Measurements from ENCODE around the gene ANKRD23. TPM values are rescaled to one million over a fixed set of nuclear protein-coding genes. Genes with fewer than 3 reads are reported as not detected.

The ANKRD23 gene
- polyA plus RNA-seq, 1 donor from 2014 or later, result 12.1 TPM

GRCh38 chr2:96788442-96789244 lies 55.2 kb downstream of the ANKRD23 start:
- Histone ChIP-seq H3K9me3 (ENCODE audit: low read length) (no peaks in the 10 kb centered on the region), H3K4me3 (ENCODE audit: low read length) (no peak overlapping the region), H3K27me3 (ENCODE audit: insufficient read depth, low read depth, low read length) (no peaks in the 10 kb centered on the region), H2AFZ (ENCODE audit: low read depth, low read length) (no peak overlapping the region), H3K79me2 (replicated peaks; ENCODE audit: insufficient read depth, low read length) (no peaks in the 10 kb centered on the region), H3K9ac (ENCODE audit: low read length) (no peak overlapping the region), H3K4me2 (ENCODE audit: low read length) (no peak overlapping the region), H3K36me3 (ENCODE audit: insufficient read depth, low read length) (no peaks in the 10 kb centered on the region), H3K9me2 (ENCODE audit: insufficient read depth, low read length) (no peaks in the 10 kb centered on the region), H4K20me1 (ENCODE audit: insufficient read depth) (no peaks in the 10 kb centered on the region), H3K27ac (ENCODE audit: low read length) (no peak overlapping the region), H3F3A (ENCODE audit: insufficient read depth, low read length, poor library complexity, severe bottlenecking) (no peaks in the 10 kb centered on the region)
- TF ChIP-seq CTCF (IDR thresholded peaks at IDR 0.05; ENCODE audit: poor library complexity, severe bottlenecking) (no peak), EP300 (conservative IDR thresholded peaks at IDR 0.05; ENCODE audit: poor library complexity, severe bottlenecking) (no peak), SMC3 (conservative IDR thresholded peaks at IDR 0.05; ENCODE audit: poor library complexity) (no peak), TAF1 (IDR thresholded peaks at IDR 0.05; ENCODE audit: low read depth) (no peak), RAD21 (conservative IDR thresholded peaks at IDR 0.05) (no peak), MXI1 (conservative IDR thresholded peaks at IDR 0.05; ENCODE audit: poor library complexity, severe bottlenecking) (no peak), POLR2AphosphoS5 (IDR thresholded peaks at IDR 0.05) (no peak), EZH2 (IDR thresholded peaks at IDR 0.05; ENCODE audit: borderline replicate concordance, insufficient read depth, low read length, poor library complexity, severe bottlenecking) (no peak), REST (IDR thresholded peaks at IDR 0.05; ENCODE audit: borderline replicate concordance) (no peak)

Small RNA genes within 50 kb of the gene (small RNA-seq; reads per million reads assigned to genes)
- 0 to 0.23 (median 0.08) reads per million in 3 experiments for gene MIR3127

Other genes starting within 250 kb of the ANKRD23 start
- gene KANSL3, start 205.7 kb downstream of the ANKRD23 start, polyA plus RNA-seq, result 37.7 and 42.5 TPM in 2 replicates
- gene FER1L5, start 201.3 kb downstream of the ANKRD23 start, polyA plus RNA-seq, result 0.28 and 0.30 TPM in 2 replicates
- gene LMAN2L, start 104.0 kb downstream of the ANKRD23 start, polyA plus RNA-seq, result 34.1 and 41.3 TPM in 2 replicates
- gene CNNM4, start 83.1 kb downstream of the ANKRD23 start, polyA plus RNA-seq, result 7.2 and 7.5 TPM in 2 replicates
- gene CNNM3, start 27.8 kb downstream of the ANKRD23 start, polyA plus RNA-seq, result 9.5 and 9.6 TPM in 2 replicates
- 30.7 and 39.0 TPM in 2 replicates for gene ANKRD39, start 14.0 kb upstream of the ANKRD23 start, polyA plus RNA-seq
- gene SEMA4C, start 26.1 kb upstream of the ANKRD23 start, polyA plus RNA-seq, result 88.7 and 101 TPM in 2 replicates
- 0.45 TPM in 1 of 2 replicates, not detected in the other for gene FAM178B, start 142.6 kb upstream of the ANKRD23 start, polyA plus RNA-seq